ENCODE data around the gene SPDL1.

The SPDL1 gene

GRCh38 chr5:169538944-169539343 lies 44.6 kb upstream of the SPDL1 start:
- Histone ChIP-seq H3K9ac (ENCODE audit: low read length) (no peak overlapping the region), H3K9me2 (replicated peaks; ENCODE audit: insufficient read depth, low read length) (no peaks in the 10 kb centered on the region), H3K27me3 (ENCODE audit: low read length) (0 out of 2 replicates have a peak, but pooled peaks cover 3% of the 10 kb centered on the region), H4K20me1 (ENCODE audit: low read depth, low read length) (no peaks in the 10 kb centered on the region), H3K36me3 (ENCODE audit: low read length) (no peaks in the 10 kb centered on the region), H3K27ac (ENCODE audit: low read depth, low read length) (no peak overlapping the region), H3K4me3 (ENCODE audit: insufficient read depth, low read length, poor library complexity, severe bottlenecking) (no peak overlapping the region), H3K9me3 (ENCODE audit: insufficient read depth, low read length) (no peaks in the 10 kb centered on the region), H2AFZ (ENCODE audit: low read depth, low read length, severe bottlenecking) (no peak overlapping the region), H3K79me2 (ENCODE audit: insufficient read depth, low read length) (no peaks in the 10 kb centered on the region), H3F3A (ENCODE audit: insufficient read depth) (no peaks in the 10 kb centered on the region), H3K4me2 (ENCODE audit: low read depth, low read length, poor library complexity, severe bottlenecking) (no peak overlapping the region)
- TF ChIP-seq CTCF (IDR thresholded peaks at IDR 0.05; ENCODE audit: insufficient read depth, low read length, poor library complexity, severe bottlenecking), result no peak
- no peak for TF ChIP-seq EZH2phosphoT487 (conservative IDR thresholded peaks at IDR 0.05; ENCODE audit: low read length)

GRCh38 chr5:169542811-169543210 lies 40.8 kb upstream of the SPDL1 start:
- H3K79me2 ChIP-seq (ENCODE audit: insufficient read depth, low read length), result no peaks in the 10 kb centered on the region
- H3K9ac ChIP-seq (ENCODE audit: low read length), result no peak overlapping the region
- no peaks in the 10 kb centered on the region for H3K36me3 ChIP-seq (ENCODE audit: low read length)
- H4K20me1 ChIP-seq (ENCODE audit: low read depth, low read length), result no peaks in the 10 kb centered on the region
- no peaks in the 10 kb centered on the region for H3K9me2 ChIP-seq (replicated peaks; ENCODE audit: insufficient read depth, low read length)
- no peaks in the 10 kb centered on the region for H3K27me3 ChIP-seq (ENCODE audit: low read length)
- no peak overlapping the region for H3K4me3 ChIP-seq (ENCODE audit: insufficient read depth, low read length, poor library complexity, severe bottlenecking)
- no peak overlapping the region for H2AFZ ChIP-seq (ENCODE audit: low read depth, low read length, severe bottlenecking)
- no peak overlapping the region for H3K27ac ChIP-seq (ENCODE audit: low read depth, low read length)
- TF ChIP-seq CTCF (IDR thresholded peaks at IDR 0.05; ENCODE audit: insufficient read depth, low read length, poor library complexity, severe bottlenecking) (no peak), EZH2phosphoT487 (conservative IDR thresholded peaks at IDR 0.05; ENCODE audit: low read length) (no peak)
- no peaks in the 10 kb centered on the region for H3K9me3 ChIP-seq (ENCODE audit: insufficient read depth, low read length)
- H3F3A ChIP-seq (ENCODE audit: insufficient read depth), result no peaks in the 10 kb centered on the region
- no peak overlapping the region for H3K4me2 ChIP-seq (ENCODE audit: low read depth, low read length, poor library complexity, severe bottlenecking)

GRCh38 chr5:169544264-169544950 lies 39.2 kb upstream of the SPDL1 start:
- Histone ChIP-seq H2AFZ (ENCODE audit: low read depth, low read length, severe bottlenecking) (no peak overlapping the region), H3K27me3 (ENCODE audit: low read length) (no peaks in the 10 kb centered on the region), H3F3A (ENCODE audit: insufficient read depth) (no peaks in the 10 kb centered on the region), H3K9me3 (ENCODE audit: insufficient read depth, low read length) (no peaks in the 10 kb centered on the region), H4K20me1 (ENCODE audit: low read depth, low read length) (no peaks in the 10 kb centered on the region), H3K4me3 (ENCODE audit: insufficient read depth, low read length, poor library complexity, severe bottlenecking) (no peak overlapping the region), H3K79me2 (ENCODE audit: insufficient read depth, low read length) (no peaks in the 10 kb centered on the region), H3K9me2 (replicated peaks; ENCODE audit: insufficient read depth, low read length) (no peaks in the 10 kb centered on the region), H3K4me2 (ENCODE audit: low read depth, low read length, poor library complexity, severe bottlenecking) (no peak overlapping the region), H3K9ac (ENCODE audit: low read length) (no peak overlapping the region), H3K36me3 (ENCODE audit: low read length) (no peaks in the 10 kb centered on the region), H3K27ac (ENCODE audit: low read depth, low read length) (no peak overlapping the region)
- no peak for TF ChIP-seq EZH2phosphoT487 (conservative IDR thresholded peaks at IDR 0.05; ENCODE audit: low read length)
- TF ChIP-seq CTCF (IDR thresholded peaks at IDR 0.05; ENCODE audit: insufficient read depth, low read length, poor library complexity, severe bottlenecking), result no peak

All from SU-DHL-6 (cell line).